HEK293T (cell line): ENCODE data around the gene RTN4RL1.

ENCODE experiments used
- CTCF ChIA-PET: fragments of 350-600 bp; formaldehyde crosslinking; extraction: SDS; loops from one replicate; lab custom pipeline; 2021; ENCODE audit warnings: antibody characterized with exemption, inconsistent platforms; lab: Yijun Ruan, JAX
- POLR2A ChIA-PET: fragments of 350-600 bp; formaldehyde crosslinking; extraction: SDS; loops from one replicate; lab custom pipeline; 2020; ENCODE audit warnings: antibody characterized with exemption, inconsistent platforms; lab: Yijun Ruan, JAX
- DNase-seq: peaks from one replicate; pipeline ENCODE4 v3.0.0; 2012; ENCODE audit warnings: mixed read lengths; ENCODE audit errors: extremely low spot score
- ARNT ChIP-seq: fragments of 450-650 bp; IDR thresholded peaks from 2 replicates; pipeline ENCODE4 v1.6.1; 2017; ENCODE audit warnings: mild to moderate bottlenecking
- BHLHE40 ChIP-seq: fragments of 450-650 bp; IDR thresholded peaks from 2 replicates; pipeline ENCODE4 v1.6.1; 2016; ENCODE audit warnings: mild to moderate bottlenecking, moderate library complexity, borderline replicate concordance
- CTBP1 ChIP-seq: fragments of 450-650 bp; IDR thresholded peaks from 2 replicates; pipeline ENCODE4 v1.6.1; 2016; ENCODE audit warnings: borderline replicate concordance
- ELF4 ChIP-seq: fragments of 450-650 bp; IDR thresholded peaks from 2 replicates; pipeline ENCODE4 v1.6.1; 2017; ENCODE audit warnings: antibody characterized with exemption
- FOXA1 ChIP-seq: fragments of 450-650 bp; IDR thresholded peaks from 2 replicates; pipeline ENCODE4 v1.6.1; 2016; ENCODE audit warnings: mild to moderate bottlenecking
- FOXK2 ChIP-seq: fragments of 450-650 bp; IDR thresholded peaks from 2 replicates; pipeline ENCODE4 v1.6.1; 2016; ENCODE audit warnings: mild to moderate bottlenecking
- FOXM1 ChIP-seq: fragments of 450-650 bp; IDR thresholded peaks from 2 replicates; pipeline ENCODE4 v1.6.1; 2017; ENCODE audit warnings: mild to moderate bottlenecking, borderline replicate concordance
- HDGF ChIP-seq: fragments of 450-650 bp; IDR thresholded peaks from 2 replicates; pipeline ENCODE4 v1.6.1; 2017; ENCODE audit warnings: antibody characterized with exemption, borderline replicate concordance
- L3MBTL2 ChIP-seq: fragments of 450-650 bp; conservative IDR thresholded peaks from 2 replicates; pipeline ENCODE4 v1.6.1; 2016; ENCODE audit warnings: mild to moderate bottlenecking
- LEF1 ChIP-seq: fragments of 450-650 bp; IDR thresholded peaks from 2 replicates; pipeline ENCODE4 v1.6.1; 2017; ENCODE audit warnings: mild to moderate bottlenecking, borderline replicate concordance
- NFRKB ChIP-seq: fragments of 450-650 bp; IDR thresholded peaks from 2 replicates; pipeline ENCODE4 v1.6.1; 2016; ENCODE audit warnings: mild to moderate bottlenecking, moderate library complexity
- SP1 ChIP-seq: fragments of 450-650 bp; IDR thresholded peaks from 2 replicates; pipeline ENCODE4 v1.6.1; 2017
- SUZ12 ChIP-seq: fragments of 450-650 bp; IDR thresholded peaks from 2 replicates; pipeline ENCODE4 v1.6.1; 2016; ENCODE audit warnings: mild to moderate bottlenecking
- TARDBP ChIP-seq: fragments of 450-650 bp; IDR thresholded peaks from 2 replicates; pipeline ENCODE4 v1.6.1; 2016
- ZNF384 ChIP-seq: fragments of 450-650 bp; IDR thresholded peaks from 2 replicates; pipeline ENCODE4 v1.6.1; 2016
- TF ChIP-seq, protein P1 (sequence below): fragments of 450-650 bp; IDR thresholded peaks from 2 replicates; pipeline ENCODE4 v1.6.1; 2016

Gene RTN4RL1

GRCh38 chr17:2023692-2024571, 1.2 kb downstream of the RTN4RL1 start:
- POLR2A ChIA-PET: interaction anchor here (0.8 kb wide), 1 partner anchor 121 kb away, joined by 3 read pairs; no protein-coding TSS in a partner anchor
- TF ChIP-seq L3MBTL2: peak; percentile 56
- TF ChIP-seq NFRKB: no peak
- peak; percentile 66 for DNase-seq
- CTCF ChIA-PET: interaction anchor here (0.6 to 2.6 kb wide), 6 partner anchors 13 to 307 kb away, joined by 3 to 19 read pairs (median 3); no protein-coding TSS in a partner anchor

- ChIA-PET CTCF (interaction anchor here (0.6 to 0.7 kb wide), 3 partner anchors 13 to 137 kb away, joined by 3 read pairs; no protein-coding TSS in a partner anchor), POLR2A (interaction anchor here (0.8 kb wide), 1 partner anchor 120 kb away, joined by 3 read pairs; no protein-coding TSS in a partner anchor)
- DNase-seq: no peak
- no peak for TF ChIP-seq ZNF384
These were observed 1.9 kb downstream of the RTN4RL1 start for GRCh38 chr17:2023256-2023655.

DNA sequence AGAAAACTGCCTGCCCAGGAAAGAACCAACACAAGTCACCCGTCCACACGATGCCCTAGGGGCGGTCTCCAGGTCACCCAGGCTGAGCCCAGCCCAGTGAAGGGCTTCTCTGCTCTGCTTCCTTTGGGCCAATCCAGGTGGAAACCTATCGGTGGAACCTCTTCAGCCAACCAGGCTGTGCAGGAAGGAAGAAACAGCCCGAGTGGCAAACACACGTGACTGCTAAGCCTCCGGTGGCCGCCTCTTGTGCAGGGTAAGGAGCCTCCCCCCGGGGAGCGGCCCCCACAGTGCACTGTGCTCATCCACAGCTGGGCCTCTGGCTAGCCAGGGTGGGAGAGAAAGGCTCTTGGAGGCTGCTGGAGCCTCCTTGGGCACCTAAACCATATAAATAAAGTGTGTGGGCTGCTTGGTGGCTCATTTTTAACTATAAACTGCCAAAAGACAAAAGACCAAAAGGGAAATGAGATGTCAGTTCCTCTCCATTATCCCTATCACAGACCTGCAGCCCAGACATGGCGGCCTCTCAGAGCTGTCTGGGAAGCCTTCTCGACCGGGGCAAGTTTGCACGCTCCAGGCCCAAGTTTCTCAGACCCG, 2.4 kb downstream of the RTN4RL1 start:
- ChIA-PET CTCF (interaction anchor here (0.6 kb wide), 1 partner anchor 136 kb away, joined by 3 read pairs; no protein-coding TSS in a partner anchor), POLR2A (interaction anchor here (0.8 kb wide), 1 partner anchor 119 kb away, joined by 3 read pairs; no protein-coding TSS in a partner anchor)
- no peak for DNase-seq
- TF ChIP-seq FOXM1: no peak
- no peak for TF ChIP-seq FOXA1
- no peak for TF ChIP-seq ELF4
- TF ChIP-seq, protein P1, sequence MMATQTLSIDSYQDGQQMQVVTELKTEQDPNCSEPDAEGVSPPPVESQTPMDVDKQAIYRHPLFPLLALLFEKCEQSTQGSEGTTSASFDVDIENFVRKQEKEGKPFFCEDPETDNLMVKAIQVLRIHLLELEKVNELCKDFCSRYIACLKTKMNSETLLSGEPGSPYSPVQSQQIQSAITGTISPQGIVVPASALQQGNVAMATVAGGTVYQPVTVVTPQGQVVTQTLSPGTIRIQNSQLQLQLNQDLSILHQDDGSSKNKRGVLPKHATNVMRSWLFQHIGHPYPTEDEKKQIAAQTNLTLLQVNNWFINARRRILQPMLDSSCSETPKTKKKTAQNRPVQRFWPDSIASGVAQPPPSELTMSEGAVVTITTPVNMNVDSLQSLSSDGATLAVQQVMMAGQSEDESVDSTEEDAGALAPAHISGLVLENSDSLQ: no peak
- TF ChIP-seq SP1: no peak
- TF ChIP-seq HDGF: no peak
- no peak for TF ChIP-seq NFRKB
- no peak for TF ChIP-seq BHLHE40
- TF ChIP-seq ARNT: no peak
- no peak for TF ChIP-seq CTBP1
- TF ChIP-seq LEF1: no peak
- no peak for TF ChIP-seq L3MBTL2
- TF ChIP-seq TARDBP: no peak
- no peak for TF ChIP-seq SUZ12
- no peak for TF ChIP-seq FOXK2
- no peak for TF ChIP-seq ZNF384

DNA sequence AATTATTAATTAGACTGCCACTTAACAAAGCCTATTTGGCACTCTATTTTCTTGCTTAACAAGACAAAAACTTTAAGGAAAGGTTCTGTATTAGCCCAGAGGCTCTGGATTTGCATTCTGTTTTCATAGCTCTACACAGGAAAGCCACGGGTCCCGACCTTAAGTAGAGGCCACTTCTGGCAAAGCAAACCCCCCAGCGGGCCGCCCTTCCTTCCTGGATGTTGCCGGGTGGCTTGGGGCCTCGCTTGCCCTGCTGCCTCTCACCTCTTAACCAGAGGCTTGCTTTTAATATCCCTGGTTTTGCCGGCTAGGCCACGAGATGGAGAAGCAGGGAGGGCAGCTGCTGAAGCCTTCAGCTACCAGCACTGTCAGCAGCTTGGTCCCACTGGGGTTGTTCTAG, 4.4 kb downstream of the RTN4RL1 start:
- no peak for TF ChIP-seq CTBP1
- no peak for TF ChIP-seq NFRKB
- TF ChIP-seq ZNF384: no peak
- no peak for TF ChIP-seq SUZ12
- no peak for TF ChIP-seq HDGF
- no peak for TF ChIP-seq ARNT
- TF ChIP-seq ELF4: no peak
- TF ChIP-seq BHLHE40: no peak
- ChIA-PET POLR2A (interaction anchor here (0.9 to 1.0 kb wide), 2 partner anchors 22 to 94 kb away, joined by 3 read pairs; no protein-coding TSS in a partner anchor), CTCF (interaction anchor here (0.6 kb wide), 2 partner anchors 27 to 203 kb away, joined by 3 read pairs; no protein-coding TSS in a partner anchor)
- no peak for DNase-seq

GRCh38 chr17:2019723-2020122, 5.4 kb downstream of the RTN4RL1 start:
- no peak for DNase-seq
- TF ChIP-seq LEF1 (no peak), CTBP1 (no peak), HDGF (no peak), ARNT (no peak), NFRKB (no peak), ELF4 (no peak), BHLHE40 (no peak), ZNF384 (no peak)
- CTCF ChIA-PET: no interaction called here
- POLR2A ChIA-PET: interaction anchor here (1.0 to 1.3 kb wide), 2 partner anchors 21 to 24 kb away, joined by 3 read pairs; no protein-coding TSS in a partner anchor

- POLR2A ChIA-PET: interaction anchor here (1.3 to 1.4 kb wide), 2 partner anchors 19 to 23 kb away, joined by 3 read pairs; no protein-coding TSS in a partner anchor
These were observed 6.2 kb downstream of the RTN4RL1 start for GRCh38 chr17:2018716-2019510.

GRCh38 chr17:2017274-2017941, 7.7 kb downstream of the RTN4RL1 start:
- DNase-seq: no peak
- ChIA-PET CTCF (no interaction called here), POLR2A (no interaction called here)
- TF ChIP-seq LEF1: no peak

More at GRCh38 chr17:2018716-2019510, 6.2 kb downstream of the RTN4RL1 start:
- CTCF ChIA-PET: no interaction called here
- no peak for DNase-seq
- no peak for TF ChIP-seq ELF4
